ENCODE measurements around the gene COL4A2.

The COL4A2 gene

DNA sequence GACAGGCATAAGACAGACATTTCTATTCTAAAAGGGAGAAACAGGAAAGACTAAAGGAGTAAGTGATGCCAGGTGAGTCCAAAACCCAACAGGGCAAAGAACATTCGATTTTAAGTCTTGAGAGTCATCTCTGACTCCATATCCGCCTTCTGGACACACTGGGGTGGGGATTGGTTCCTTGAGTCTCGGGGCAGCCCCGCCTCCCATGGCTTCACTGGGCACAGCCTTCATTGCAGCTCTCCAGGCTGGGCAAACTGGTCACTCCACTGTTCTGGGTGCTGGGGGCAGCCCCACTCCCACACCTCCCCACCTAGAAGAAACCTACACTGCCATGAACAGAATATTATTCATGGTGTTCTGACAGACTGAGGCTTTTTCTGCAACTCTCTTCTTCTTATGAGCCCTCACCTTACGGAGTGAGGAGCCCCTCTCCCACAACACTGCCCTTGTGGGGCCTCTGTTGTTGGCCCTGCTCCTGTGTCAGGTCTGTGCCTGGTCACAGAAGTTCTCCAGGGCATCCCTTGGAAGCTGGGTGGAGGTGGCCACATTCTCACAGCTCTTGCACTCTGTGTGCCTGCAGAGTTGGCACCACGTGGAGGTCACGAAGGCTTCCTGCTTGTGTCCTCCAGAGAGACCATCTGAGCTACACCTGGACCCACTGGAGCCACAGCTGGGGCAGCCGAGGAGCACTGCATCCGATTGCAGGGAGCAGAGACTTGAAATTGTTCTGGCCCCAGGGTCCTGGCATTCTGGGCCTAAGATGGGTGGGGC is 95.4 kb downstream of the COL4A2 start:
- H3K27me3 Mint-ChIP-seq (ENCODE audit: low read depth), result no peaks in the 10 kb centered on the region
- no peak overlapping the region for H3K4me3 Mint-ChIP-seq
- peak overlapping the region in 2 of 3 experiments; percentile 16 to 90 for H3K27ac Mint-ChIP-seq
- peaks cover 76% of the 10 kb centered on the region for H3K4me1 Mint-ChIP-seq
- no peaks in the 10 kb centered on the region for H3K9me3 Mint-ChIP-seq
- peaks cover 17% of the 10 kb centered on the region for H3K36me3 Mint-ChIP-seq (ENCODE audit: low read depth)
- TF ChIP-seq, protein P1, sequence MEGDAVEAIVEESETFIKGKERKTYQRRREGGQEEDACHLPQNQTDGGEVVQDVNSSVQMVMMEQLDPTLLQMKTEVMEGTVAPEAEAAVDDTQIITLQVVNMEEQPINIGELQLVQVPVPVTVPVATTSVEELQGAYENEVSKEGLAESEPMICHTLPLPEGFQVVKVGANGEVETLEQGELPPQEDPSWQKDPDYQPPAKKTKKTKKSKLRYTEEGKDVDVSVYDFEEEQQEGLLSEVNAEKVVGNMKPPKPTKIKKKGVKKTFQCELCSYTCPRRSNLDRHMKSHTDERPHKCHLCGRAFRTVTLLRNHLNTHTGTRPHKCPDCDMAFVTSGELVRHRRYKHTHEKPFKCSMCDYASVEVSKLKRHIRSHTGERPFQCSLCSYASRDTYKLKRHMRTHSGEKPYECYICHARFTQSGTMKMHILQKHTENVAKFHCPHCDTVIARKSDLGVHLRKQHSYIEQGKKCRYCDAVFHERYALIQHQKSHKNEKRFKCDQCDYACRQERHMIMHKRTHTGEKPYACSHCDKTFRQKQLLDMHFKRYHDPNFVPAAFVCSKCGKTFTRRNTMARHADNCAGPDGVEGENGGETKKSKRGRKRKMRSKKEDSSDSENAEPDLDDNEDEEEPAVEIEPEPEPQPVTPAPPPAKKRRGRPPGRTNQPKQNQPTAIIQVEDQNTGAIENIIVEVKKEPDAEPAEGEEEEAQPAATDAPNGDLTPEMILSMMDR (IDR thresholded peaks at IDR 0.05; ENCODE audit: unreplicated experiment in 3 of 3), result no peak

DNA sequence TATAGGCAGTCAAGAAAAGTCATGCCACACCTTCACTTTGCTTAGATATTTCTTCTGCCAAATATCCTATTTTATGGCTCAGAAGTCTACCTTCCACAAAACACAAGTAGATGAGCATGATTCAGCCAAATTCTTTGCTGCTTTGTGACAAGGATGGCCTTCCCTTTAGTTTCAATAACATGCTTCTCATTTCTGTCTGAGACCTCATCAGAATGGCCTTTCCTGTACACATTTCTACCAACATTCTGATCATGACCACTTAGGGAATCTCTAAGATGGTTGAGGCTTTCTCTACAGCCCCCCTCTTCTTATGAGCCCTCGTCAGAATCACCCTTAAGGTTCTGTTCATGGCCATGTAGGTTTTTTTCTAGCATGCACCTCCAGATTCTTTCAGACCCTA is 96.2 kb downstream of the COL4A2 start:
- TF ChIP-seq, protein P1 (IDR thresholded peaks at IDR 0.05; ENCODE audit: unreplicated experiment in 3 of 3), result no peak
- no peaks in the 10 kb centered on the region for H3K9me3 Mint-ChIP-seq
- H3K4me3 Mint-ChIP-seq, result no peak overlapping the region
- peaks cover 22% of the 10 kb centered on the region for H3K36me3 Mint-ChIP-seq (ENCODE audit: low read depth)
- peak overlapping the region; percentile 6 to 90 (median 62) for H3K27ac Mint-ChIP-seq
- H3K27me3 Mint-ChIP-seq (ENCODE audit: low read depth), result no peaks in the 10 kb centered on the region
- H3K4me1 Mint-ChIP-seq, result peaks cover 74% of the 10 kb centered on the region

DNA sequence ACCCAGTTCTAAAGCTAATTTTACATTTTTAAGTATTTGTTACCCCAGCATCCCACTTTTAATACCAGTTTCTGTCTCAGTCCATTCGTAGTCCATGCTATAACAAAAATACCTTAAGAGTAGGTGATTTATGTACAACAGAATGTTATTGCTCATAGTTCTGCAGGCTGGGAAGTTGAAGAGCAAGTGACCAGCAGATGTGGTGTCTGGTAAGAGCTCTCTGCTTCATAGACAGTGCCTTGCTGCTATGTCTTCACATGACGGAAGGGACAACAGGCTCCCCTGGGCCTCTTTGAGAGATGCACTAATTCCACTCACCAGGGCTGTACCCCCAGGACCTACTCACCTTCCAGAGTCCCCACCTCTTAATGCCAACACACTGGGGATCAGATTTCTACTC is 96.6 kb downstream of the COL4A2 start:
- peak overlapping the region in 2 of 3 experiments; percentile 62 to 90 for H3K27ac Mint-ChIP-seq
- H3K27me3 Mint-ChIP-seq (ENCODE audit: low read depth), result peaks cover 3% of the 10 kb centered on the region
- no peak overlapping the region for H3K4me3 Mint-ChIP-seq
- no peaks in the 10 kb centered on the region for H3K9me3 Mint-ChIP-seq
- H3K4me1 Mint-ChIP-seq, result peaks cover 70% of the 10 kb centered on the region
- peaks cover 26% of the 10 kb centered on the region for H3K36me3 Mint-ChIP-seq (ENCODE audit: low read depth)
- TF ChIP-seq, protein P1 (IDR thresholded peaks at IDR 0.05; ENCODE audit: unreplicated experiment in 3 of 3), result no peak

DNA sequence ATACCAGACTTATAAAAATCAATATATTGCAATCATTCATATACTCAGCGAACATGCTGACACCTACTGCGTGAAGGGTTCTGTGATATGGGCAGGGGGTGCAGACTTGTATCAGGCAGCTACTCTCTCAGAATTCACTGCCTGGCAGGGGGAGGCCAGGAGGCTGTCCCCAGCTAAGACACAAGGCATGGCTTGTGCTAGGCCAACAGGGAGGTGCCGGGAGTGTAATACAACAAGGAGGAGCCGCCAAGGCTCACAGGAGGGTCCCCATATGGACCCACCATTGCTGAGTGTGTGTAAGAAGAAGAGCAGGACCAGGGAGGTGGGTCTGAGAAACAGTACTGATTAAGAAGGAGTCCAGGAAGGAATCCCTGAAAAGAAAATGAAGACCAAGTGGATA is 97.2 kb downstream of the COL4A2 start:
- H3K4me1 Mint-ChIP-seq, result peaks cover 66% of the 10 kb centered on the region
- H3K4me3 Mint-ChIP-seq, result peak overlapping the region in 1 of 3 experiments; percentile 19
- TF ChIP-seq, protein P1 (IDR thresholded peaks at IDR 0.05; ENCODE audit: unreplicated experiment in 3 of 3), result no peak
- peaks cover 3% of the 10 kb centered on the region for H3K27me3 Mint-ChIP-seq (ENCODE audit: low read depth)
- no peaks in the 10 kb centered on the region for H3K9me3 Mint-ChIP-seq
- H3K27ac Mint-ChIP-seq, result peak overlapping the region; percentile 49 to 90 (median 76)
- H3K36me3 Mint-ChIP-seq (ENCODE audit: low read depth), result peaks cover 29% of the 10 kb centered on the region

DNA sequence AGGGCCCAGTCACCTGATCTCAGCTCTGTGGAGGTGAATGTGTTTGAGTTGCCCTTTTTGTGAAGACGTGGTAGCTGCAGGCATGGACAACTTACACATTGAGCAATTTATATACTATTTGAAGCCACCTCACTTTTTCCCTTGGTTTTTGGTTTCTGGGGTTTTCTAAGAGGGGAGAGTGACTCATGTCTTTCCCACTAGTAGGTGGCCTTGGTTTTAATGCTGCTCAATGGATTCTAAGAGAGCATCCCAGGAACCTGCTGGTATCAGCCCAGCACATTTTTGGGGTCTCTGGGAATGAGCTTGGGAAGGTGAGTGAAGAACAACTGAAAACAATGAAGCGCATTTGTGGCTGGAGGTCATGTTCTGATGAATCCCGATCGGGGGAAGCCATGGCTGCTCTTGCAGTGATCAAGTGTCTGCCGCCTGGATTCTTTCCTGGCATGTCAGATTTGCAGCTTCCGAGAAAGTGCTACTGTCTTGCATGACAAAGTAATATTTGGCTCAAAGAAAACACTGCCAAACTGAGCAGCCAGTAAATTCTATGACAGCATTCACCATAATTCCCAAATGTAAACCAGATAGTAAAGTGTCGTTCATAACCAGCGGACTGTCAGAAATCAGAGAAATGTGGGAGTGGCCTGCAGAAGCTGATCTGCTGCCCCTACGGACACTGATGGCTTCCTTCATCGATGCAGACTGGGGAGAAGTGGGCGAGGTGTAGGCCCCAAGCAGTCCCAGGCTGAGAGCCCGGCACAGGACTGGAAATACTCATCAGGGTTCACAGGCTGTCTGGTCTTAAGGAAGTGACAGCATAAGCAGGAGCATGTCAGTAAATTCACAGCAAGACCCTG is 98.7 kb downstream of the COL4A2 start:
- Mint-ChIP-seq H3K4me3 (no peak overlapping the region), H3K4me1 (peaks cover 67% of the 10 kb centered on the region), H3K27me3 (ENCODE audit: low read depth) (peaks cover 3% of the 10 kb centered on the region), H3K36me3 (ENCODE audit: low read depth) (peaks cover 32% of the 10 kb centered on the region), H3K9me3 (no peaks in the 10 kb centered on the region), H3K27ac (peak overlapping the region; percentile 65 to 90 (median 88))
- TF ChIP-seq, protein P1 (IDR thresholded peaks at IDR 0.05; ENCODE audit: unreplicated experiment in 3 of 3), result no peak
